ENCODE measurements around the gene SCN1A. TPM values are rescaled to one million over a fixed set of nuclear protein-coding genes. Genes with fewer than 3 reads are reported as not detected.

The SCN1A gene
- total and polyA plus RNA-seq, 2 of the 13 experiments (the other 11 are each of a cell fraction or from before 2014, with no cell fraction given) = 19.9 to 39.4 TPM

DNA sequence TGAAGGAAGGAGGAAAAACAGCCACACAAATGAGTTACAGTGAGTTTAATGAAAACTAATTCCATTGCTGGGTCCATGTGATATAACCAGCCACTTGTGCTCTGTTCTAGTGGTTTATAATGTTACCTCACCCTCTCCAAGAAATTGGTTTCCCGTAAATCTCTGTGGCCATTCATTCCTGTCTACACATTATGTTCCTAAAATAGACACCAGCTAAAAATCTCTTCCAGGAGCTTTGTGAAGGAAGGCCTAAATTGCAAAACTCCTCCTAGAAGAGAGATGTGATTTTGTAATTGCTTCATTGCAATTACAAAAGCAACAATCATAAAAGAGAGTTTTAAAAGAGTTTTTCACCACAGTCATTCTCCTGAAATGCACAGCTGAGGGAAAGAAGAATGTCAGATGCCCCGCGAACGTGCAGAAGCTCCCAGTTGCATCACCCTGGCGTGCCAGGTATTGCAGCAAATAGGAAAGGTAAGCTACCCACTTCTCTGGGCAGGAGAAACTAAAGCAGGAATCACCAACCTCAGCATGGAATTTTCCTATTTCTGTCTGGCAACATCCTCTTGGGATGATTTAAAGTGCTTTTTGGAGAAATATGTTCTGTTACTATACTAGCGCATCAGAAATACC is 1.7 kb downstream of the SCN1A start (continued):
- TF ChIP-seq, protein P1, sequence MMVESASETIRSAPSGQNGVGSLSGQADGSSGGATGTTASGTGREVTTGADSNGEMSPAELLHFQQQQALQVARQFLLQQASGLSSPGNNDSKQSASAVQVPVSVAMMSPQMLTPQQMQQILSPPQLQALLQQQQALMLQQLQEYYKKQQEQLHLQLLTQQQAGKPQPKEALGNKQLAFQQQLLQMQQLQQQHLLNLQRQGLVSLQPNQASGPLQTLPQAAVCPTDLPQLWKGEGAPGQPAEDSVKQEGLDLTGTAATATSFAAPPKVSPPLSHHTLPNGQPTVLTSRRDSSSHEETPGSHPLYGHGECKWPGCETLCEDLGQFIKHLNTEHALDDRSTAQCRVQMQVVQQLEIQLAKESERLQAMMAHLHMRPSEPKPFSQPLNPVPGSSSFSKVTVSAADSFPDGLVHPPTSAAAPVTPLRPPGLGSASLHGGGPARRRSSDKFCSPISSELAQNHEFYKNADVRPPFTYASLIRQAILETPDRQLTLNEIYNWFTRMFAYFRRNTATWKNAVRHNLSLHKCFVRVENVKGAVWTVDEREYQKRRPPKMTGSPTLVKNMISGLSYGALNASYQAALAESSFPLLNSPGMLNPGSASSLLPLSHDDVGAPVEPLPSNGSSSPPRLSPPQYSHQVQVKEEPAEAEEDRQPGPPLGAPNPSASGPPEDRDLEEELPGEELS (CRISPR knock-in tag; IDR thresholded peaks at IDR 0.05) = no peak
- no peak for TF ChIP-seq KAT7 (CRISPR knock-in tag; IDR thresholded peaks at IDR 0.05; ENCODE audit: borderline replicate concordance)
- TF ChIP-seq ZNF672 (CRISPR knock-in tag; IDR thresholded peaks at IDR 0.05) = no peak
- TF ChIP-seq ZNF331 (CRISPR knock-in tag; IDR thresholded peaks at IDR 0.05) = 0 out of 2 replicates have a peak, but pooled peaks have one; percentile 7
- TF ChIP-seq SAFB2 (CRISPR knock-in tag; IDR thresholded peaks at IDR 0.05; ENCODE audit: borderline replicate concordance, low read depth) = no peak
- TF ChIP-seq ZNF530 (CRISPR knock-in tag; IDR thresholded peaks at IDR 0.05; ENCODE audit: low read depth) = no peak
- TF ChIP-seq, protein P2, sequence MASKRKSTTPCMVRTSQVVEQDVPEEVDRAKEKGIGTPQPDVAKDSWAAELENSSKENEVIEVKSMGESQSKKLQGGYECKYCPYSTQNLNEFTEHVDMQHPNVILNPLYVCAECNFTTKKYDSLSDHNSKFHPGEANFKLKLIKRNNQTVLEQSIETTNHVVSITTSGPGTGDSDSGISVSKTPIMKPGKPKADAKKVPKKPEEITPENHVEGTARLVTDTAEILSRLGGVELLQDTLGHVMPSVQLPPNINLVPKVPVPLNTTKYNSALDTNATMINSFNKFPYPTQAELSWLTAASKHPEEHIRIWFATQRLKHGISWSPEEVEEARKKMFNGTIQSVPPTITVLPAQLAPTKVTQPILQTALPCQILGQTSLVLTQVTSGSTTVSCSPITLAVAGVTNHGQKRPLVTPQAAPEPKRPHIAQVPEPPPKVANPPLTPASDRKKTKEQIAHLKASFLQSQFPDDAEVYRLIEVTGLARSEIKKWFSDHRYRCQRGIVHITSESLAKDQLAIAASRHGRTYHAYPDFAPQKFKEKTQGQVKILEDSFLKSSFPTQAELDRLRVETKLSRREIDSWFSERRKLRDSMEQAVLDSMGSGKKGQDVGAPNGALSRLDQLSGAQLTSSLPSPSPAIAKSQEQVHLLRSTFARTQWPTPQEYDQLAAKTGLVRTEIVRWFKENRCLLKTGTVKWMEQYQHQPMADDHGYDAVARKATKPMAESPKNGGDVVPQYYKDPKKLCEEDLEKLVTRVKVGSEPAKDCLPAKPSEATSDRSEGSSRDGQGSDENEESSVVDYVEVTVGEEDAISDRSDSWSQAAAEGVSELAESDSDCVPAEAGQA (IDR thresholded peaks at IDR 0.05; ENCODE audit: low read depth) = no peak
- TF ChIP-seq, protein P2 (CRISPR knock-in tag; IDR thresholded peaks at IDR 0.05; ENCODE audit: borderline replicate concordance) = no peak
- no peak for TF ChIP-seq HNF4A (CRISPR knock-in tag; IDR thresholded peaks at IDR 0.05)
- TF ChIP-seq ZNF772 (CRISPR knock-in tag; IDR thresholded peaks at IDR 0.05) = no peak
- TF ChIP-seq, protein P3, sequence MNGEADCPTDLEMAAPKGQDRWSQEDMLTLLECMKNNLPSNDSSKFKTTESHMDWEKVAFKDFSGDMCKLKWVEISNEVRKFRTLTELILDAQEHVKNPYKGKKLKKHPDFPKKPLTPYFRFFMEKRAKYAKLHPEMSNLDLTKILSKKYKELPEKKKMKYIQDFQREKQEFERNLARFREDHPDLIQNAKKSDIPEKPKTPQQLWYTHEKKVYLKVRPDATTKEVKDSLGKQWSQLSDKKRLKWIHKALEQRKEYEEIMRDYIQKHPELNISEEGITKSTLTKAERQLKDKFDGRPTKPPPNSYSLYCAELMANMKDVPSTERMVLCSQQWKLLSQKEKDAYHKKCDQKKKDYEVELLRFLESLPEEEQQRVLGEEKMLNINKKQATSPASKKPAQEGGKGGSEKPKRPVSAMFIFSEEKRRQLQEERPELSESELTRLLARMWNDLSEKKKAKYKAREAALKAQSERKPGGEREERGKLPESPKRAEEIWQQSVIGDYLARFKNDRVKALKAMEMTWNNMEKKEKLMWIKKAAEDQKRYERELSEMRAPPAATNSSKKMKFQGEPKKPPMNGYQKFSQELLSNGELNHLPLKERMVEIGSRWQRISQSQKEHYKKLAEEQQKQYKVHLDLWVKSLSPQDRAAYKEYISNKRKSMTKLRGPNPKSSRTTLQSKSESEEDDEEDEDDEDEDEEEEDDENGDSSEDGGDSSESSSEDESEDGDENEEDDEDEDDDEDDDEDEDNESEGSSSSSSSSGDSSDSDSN (CRISPR knock-in tag; IDR thresholded peaks at IDR 0.05) = no peak
- no peak for TF ChIP-seq SP140L (CRISPR knock-in tag; IDR thresholded peaks at IDR 0.05; ENCODE audit: borderline replicate concordance)
- TF ChIP-seq ZNF768 (CRISPR knock-in tag; IDR thresholded peaks at IDR 0.05) = no peak
- no peak for TF ChIP-seq ARID2 (CRISPR knock-in tag; IDR thresholded peaks at IDR 0.05; ENCODE audit: borderline replicate concordance)
- TF ChIP-seq ZMYM4 (CRISPR knock-in tag; IDR thresholded peaks at IDR 0.05) = peak; percentile 33; the same call in 1 of the 2 replicates
- no peak for TF ChIP-seq IRX3 (CRISPR knock-in tag; IDR thresholded peaks at IDR 0.05; ENCODE audit: borderline replicate concordance, low read depth)
- TF ChIP-seq ZNF83 (CRISPR knock-in tag; IDR thresholded peaks at IDR 0.05; ENCODE audit: borderline replicate concordance) = no peak
- no peak for TF ChIP-seq ZC3H4 (CRISPR knock-in tag; IDR thresholded peaks at IDR 0.05; ENCODE audit: borderline replicate concordance)
- no peak for TF ChIP-seq YEATS4 (CRISPR knock-in tag; IDR thresholded peaks at IDR 0.05; ENCODE audit: borderline replicate concordance)
- no peak for TF ChIP-seq ZNF121 (CRISPR knock-in tag; IDR thresholded peaks at IDR 0.05)
- TF ChIP-seq TAF15 (IDR thresholded peaks at IDR 0.05; ENCODE audit: low read depth, low read length, poor library complexity, severe bottlenecking) = no peak
